Activated T-cell treated with anti-CD3 and anti-CD28 coated beads for 48 hours (primary cell): ENCODE results near the gene FBXO17.
A peak's percentile ranks its signal among the peaks of the same experiment; 100 is the strongest.
"Not testable (repeated sequence)": the region's sequence is repeated elsewhere in the genome, so short reads cannot be mapped to it uniquely, and the experiment has no call there.

Source experiments
- DNase-seq: peaks from one replicate; pipeline ENCODE4 v3.0.0-alpha.2; 2020; ENCODE audit warnings: low read depth

Gene FBXO17

GRCh38 chr19:38979812-38980211, 4.3 kb upstream of the FBXO17 start:
- no peak for DNase-seq

- DNase-seq: no peak
Measured at GRCh38 chr19:38978326-38978689, 2.8 kb upstream of the FBXO17 start.

- peak; percentile 73 for DNase-seq
Measured at GRCh38 chr19:38977445-38978325, 2.1 kb upstream of the FBXO17 start.

DNA sequence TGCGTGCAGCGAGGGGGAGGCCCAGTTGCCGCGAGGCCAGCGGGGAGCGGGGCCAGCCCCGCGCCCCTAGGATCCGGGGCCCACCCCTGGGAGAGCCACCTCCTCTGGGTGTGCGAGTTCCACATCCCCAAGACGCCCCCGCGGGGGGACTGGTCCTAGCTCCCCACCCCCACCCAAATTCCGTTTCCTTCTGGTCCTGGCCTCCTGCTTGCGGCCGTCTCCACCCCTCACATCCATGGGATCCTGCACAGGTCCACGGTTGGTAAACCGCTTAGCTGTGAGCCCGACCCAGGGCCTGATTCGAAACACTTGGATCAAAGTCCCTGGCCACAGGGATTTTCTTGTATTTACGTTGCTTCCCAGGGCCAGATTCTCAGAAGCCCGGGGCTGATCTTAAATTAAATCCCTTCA, 324 bp upstream of the FBXO17 start:
- no peak for DNase-seq

DNA sequence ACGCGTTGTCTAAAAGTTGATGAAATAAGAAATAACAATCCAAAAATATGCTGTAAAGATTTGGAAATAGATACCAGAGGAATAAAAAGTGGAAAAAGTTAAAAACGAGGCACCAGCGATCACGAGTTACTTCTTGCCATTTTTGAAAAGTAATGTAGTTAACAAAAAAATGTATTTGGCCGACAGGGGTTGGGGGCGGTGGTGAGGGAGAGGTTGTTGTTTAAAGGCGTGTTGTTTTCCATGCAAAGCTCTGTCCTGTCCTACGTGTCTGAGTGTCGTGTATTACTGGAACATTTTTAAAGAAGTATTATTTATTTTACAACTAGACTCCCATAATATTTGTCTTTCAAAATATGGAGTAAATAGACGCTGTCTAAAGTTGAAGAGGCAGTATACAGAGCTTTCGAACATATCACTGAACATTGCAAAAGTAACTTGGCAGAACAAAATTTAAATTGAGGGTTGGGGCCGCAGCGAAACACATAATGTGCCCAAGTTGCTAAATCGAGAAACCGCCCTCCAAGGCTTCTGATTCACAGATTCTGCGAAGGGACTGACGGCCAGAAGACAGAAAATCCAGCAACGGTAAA, 823 bp downstream of the FBXO17 start:
- no peak for DNase-seq

GRCh38 chr19:38971672-38972071, 3.9 kb downstream of the FBXO17 start:
- no peak for DNase-seq

DNA sequence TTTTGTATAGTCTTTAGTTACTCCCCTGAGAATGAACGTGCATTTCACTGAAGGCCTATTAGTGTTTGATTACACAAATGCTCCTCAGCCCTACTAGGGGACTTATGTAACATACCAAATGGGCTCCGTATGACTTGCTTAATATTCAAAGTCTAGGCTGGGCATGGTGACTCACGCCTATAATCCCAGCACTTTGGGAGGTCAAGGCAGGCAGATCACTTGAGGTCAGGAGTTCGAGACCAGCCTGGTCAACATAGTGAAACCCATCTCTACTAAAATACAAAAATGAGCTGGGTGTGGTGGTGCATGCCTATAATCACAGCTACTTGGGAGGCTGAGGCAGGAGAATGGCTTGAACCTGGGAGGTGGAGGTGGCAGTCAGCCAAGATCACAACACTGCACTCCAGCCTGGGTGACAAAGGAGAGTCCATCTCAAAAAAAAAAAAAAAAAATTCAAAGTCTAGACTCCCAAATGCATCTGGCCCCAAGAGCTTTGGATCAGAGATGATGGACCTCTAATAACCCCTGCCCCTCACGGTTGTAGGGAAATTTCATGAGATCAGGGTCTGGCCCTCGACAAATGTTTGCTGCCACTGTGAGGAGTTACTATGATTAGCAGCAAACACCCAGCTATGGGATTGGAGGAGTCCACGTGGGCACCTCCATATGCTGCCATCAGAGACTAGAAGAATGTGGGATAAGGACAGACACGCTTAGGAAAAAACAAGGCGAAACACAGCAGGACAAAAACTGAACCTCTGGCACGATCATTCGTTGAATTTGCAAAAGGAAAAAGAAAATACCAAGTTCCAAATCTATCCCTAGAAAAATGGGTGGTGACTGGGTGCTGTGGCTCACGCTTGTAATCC, 4.6 kb downstream of the FBXO17 start:
- DNase-seq: no peak

DNA sequence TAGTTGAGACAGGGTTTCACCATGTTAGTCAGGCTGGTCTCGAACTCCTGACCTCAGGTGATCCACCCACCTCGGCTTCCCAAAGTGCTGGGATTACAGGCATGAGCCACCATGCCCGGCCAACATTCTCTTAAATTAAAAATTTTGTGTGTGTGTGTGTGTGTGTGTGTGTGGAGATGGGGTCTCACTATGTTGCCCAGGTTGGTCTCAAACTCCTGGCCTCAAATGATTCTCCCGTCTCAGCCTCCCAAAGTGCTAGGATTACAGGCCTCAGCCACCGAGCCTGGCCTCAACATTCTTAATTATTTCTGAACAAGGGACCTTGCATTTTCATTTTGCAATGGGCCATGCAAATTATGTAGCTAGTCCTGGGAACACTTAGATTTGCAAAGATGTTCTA, 9.4 kb downstream of the FBXO17 start:
- not testable (repeated sequence) for DNase-seq

- no peak for DNase-seq
Measured at GRCh38 chr19:38964738-38965137, 10.8 kb downstream of the FBXO17 start.

- no peak for DNase-seq
Measured at GRCh38 chr19:38959618-38960017, 15.9 kb downstream of the FBXO17 start.

GRCh38 chr19:38958301-38958700, 17.2 kb downstream of the FBXO17 start:
- no peak for DNase-seq

DNA sequence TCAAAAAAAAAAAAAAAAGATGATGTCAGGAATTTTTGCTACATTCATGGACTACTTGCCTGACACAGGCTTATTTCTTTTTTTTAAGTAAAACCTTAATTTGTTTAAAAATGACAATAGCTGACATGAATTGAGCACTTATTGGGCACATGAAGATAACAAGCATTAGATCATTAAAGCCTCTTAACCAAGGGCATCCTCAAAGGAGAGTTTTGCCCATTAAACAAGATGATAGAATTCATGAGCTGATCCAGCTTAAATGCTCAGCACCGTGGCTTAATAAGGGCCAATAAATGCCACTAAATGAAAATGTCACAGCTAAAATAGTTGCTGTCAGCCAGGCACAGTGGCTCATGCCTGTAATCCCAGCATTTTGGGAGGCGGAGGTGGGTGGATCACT, 19.3 kb downstream of the FBXO17 start:
- DNase-seq: no peak

GRCh38 chr19:38953677-38954076, 21.9 kb downstream of the FBXO17 start:
- no peak for DNase-seq

DNA sequence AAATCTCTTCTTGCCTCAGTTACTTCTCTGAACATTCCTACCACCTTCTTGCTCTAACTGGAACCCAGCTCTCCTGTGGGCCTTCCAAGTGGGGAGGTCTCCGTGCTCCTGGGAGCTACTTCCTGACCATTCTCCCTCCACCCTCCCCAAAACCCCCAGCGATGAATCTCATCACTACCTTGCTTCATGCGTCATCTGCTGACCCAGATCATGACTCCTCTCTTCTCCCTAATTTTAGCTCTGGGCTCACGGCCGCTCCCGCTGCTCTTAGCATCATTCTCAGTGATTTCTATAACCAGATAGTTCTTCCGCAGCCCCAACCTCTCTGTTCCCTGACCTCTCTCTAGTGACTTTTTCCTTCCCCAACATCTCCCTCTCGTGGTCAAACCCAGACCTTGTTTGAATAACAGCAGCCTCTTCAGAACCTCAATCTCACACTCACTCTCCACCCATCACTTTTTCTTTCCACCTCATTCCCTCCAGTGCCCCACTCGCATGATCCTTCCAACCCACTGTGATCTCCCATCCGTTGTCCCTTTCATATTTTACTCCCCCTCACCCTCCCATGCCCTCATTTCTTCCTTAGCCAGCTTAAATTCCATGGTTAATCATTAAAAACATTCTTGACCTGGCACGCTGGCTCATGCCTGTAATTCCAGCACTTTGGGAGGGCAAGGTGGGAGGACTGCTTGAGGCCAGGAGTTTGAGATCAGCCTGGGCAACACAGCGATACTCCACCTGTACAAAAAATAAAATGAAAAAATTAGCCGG, 23.0 kb downstream of the FBXO17 start:
- no peak for DNase-seq

DNA sequence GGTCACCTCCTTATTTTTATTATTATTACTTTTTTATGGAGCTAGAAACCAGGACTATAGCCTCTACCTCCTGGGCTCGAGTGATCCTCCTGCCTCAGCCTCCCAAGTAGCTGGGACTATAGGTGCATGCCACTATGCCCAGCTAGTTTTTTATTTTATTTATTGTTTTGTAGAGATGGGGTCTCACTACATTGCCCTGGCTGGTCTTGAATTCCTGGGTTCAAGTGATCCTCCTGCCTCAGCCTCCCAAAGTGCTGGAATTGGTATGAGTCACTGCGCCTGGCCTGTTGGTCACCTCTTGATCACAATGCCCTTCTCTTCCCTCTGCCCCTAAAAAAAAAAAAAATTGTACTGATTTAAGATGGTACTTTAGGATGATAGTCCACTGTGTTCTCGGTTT, 24.4 kb downstream of the FBXO17 start:
- DNase-seq: no peak

GRCh38 chr19:38949580-38950367, 25.8 kb downstream of the FBXO17 start:
- DNase-seq: peak; percentile 87

GRCh38 chr19:38946229-38947010, 29.1 kb downstream of the FBXO17 start:
- no peak for DNase-seq

DNA sequence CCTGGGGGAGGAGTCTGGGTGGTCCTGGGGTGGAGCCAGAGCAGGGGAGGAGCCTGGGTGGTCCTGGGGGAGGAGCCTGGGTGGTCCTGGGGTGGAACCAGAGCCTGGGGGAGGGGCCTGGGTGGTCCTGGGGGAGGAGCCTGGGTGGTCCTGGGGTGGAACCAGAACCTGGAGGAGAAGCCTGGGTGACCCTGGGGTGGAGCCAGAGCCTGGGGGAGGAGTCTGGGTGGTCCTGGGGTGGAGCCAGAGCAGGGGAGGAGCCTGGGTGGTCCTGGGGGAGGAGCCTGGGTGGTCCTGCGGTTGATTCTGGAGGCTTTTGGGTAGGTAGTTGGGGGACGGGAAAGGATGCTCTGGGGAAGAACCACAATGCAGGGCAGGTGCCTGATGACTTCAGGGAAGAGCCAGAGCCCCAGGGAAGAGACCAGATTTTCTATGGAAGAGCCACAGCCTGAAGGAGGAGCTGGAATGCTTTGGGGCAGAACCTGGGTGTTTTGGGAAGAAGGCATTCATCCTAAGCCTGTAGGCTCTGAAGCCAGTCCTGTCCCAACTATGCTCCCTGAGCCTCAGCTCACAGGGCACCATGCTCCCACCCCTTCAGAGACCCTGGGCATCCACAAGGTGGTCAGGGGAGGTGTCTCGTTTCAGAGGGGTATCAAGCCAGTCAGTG, 29.8 kb downstream of the FBXO17 start:
- DNase-seq: no peak

DNA sequence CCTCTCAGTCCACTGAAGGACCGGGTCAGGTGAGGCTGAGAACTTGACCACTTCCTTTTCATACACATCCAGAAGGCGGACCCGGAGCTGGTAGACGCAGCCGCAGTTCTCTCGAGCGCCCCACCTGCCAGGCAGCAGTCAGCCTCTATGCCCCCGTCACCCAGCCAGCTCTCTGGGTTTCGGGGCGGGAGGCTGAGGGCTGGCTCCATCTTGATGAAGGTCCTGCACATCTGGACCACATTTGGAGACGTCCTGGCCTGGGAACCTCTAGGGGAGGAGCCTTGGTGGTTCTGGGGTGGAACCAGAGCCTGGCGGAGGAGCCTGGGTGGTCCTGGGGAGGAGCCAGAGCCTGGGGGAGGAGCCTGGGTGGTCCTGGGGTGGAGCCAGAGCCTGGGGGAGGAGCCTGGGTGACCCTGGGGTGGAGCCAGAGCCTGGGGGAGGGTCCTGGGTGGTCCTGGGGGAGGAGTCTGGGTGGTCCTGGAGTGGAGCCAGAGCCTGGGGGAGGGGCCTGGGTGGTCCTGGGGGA, 30.5 kb downstream of the FBXO17 start:
- no peak for DNase-seq
